Measurements from ENCODE around the gene RHNO1.
"Not testable (repeated sequence)": the region's sequence is repeated elsewhere in the genome, so short reads cannot be mapped to it uniquely, and the experiment has no call there.

RHNO1 gene

DNA sequence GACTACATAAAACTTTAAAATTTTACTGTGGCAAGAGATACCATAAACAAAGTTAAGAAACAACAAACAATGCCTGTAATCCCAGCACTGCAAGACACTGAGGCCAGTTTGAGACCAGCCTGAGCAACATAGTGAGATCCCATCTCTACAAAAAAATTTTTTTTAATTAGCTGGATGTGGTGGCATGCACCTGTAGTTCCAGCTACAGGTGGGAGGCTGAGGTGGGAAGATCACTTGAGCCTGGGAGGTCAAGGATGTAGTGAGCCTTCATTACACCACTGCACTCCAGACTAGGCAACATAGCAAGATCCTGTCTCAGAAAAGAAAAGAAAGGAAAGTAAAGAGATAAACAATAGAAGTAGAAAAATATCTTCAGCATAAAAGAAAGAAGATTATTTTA lies 16.9 kb upstream of the RHNO1 start:
- no peak for DNase-seq

DNA sequence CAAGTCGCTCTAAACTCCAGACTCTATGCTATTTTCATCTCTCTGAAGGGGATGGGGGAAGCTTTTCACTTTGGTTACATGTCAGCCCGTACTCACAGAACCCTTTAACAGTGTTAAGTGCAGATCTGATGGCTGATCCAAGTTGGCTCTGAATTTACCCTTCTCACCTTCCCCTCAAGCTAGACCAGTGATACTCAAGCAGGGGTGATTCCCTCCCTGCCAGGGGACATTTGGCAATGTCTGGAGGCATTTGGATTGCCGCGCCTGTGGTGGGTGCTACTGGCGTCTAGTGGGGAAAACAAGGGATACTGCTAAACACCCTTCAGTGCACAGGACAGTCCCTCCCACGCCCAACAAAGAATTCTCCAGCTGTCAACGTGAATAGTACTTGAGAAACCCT lies 14.1 kb upstream of the RHNO1 start:
- no peak for DNase-seq

DNA sequence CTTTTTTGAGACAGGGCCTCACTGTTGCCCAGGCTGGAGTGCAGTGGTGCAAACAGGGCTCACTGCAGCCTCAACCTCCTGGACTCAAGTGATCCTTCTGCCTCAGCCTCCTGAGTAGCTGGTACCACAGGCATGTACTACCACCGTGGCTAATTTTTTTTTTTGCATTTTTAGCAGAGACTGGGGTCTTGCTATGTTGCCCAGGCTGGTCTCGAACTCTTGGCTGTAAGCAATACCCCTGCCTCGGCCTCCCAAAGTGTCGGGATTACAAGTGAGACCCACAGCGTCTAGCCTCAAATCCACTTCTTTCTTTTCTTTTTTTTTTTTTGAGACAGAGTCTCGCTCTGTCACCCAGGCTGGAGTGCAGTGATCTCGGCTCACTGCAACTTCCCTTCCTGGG lies 13.6 kb upstream of the RHNO1 start:
- not testable (repeated sequence) for DNase-seq

DNA sequence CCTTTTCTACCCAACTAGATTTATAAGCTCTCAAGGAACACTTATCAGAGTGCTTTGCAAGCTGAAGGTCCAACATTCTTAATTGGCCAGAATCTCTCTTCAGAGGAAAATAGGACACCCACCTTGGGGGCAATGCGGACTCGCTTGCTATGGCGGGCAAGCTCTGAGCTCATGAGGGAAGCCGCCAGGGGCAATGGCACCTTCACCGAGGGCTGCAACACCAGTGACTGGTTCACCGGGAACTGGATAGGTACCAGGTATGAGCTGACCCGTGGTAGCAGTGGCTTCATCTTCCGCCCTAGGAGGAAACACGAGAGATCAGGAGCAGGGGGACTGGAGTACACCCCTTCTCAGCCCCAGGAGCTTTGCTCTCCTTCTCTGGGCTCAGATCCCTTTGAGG lies 12.8 kb upstream of the RHNO1 start:
- DNase-seq, result no peak

DNA sequence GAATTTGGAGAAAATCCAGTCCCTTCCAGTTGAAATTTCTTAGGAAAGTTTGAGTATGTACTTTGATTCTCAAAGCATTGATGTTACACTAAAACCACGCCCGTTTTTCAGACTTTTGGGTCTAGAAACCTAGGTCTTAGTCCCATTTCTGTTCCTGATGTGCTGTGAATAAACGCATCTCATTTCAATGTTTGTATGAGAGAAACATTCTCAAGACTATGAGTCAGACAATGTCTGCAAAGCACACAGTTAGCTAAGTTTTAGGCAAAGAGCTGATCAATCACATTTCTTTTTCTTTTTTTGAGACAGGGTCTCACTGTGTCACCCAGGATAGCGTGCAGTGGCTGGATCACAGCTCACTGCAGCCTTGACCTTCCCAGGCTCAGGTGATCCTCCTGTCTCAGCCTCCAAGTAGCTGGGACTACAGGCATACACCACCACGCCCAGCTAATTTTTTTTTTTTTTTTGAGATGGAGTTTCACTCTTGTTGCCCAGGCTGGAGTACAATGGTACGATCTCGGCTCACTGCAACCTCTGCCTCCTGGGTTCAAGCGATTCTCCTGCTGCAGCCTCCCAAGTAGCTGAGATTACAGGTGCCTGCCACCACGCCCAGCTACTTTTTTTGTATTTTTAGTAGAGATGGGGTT lies 7.9 kb upstream of the RHNO1 start:
- DNase-seq, result not testable (repeated sequence)

DNA sequence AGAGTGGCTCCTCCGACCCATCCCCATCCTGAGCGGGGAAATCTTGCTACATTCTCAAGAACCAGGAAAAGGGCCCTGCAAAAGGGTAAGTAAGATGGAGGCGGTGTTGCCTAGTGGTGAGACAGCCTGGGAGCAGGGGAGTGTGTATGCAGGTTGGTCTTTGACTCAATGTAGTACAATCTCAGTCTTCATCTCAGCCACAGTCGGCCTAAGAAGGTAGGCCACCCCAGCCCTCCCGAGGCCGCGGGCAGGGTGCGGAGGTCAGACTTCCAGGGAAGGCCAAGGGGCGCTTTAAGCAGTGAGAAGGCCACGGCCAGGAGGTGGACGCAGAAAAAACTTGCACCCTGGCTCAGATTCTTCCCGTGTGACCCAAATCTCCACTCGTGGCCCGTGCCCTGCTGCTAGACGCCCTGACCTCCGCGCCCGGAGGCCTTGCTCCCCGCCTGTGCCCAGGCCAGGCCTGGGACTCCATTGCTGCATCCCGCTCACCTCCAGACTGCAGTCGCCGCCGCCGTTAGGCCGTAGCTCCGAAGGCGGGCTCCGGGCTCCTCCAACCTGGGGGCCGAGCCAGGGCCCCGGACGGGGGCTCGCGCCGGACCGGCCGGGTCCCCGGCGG lies 484 bp upstream of the RHNO1 start:
- DNase-seq, result peak; percentile 6

DNA sequence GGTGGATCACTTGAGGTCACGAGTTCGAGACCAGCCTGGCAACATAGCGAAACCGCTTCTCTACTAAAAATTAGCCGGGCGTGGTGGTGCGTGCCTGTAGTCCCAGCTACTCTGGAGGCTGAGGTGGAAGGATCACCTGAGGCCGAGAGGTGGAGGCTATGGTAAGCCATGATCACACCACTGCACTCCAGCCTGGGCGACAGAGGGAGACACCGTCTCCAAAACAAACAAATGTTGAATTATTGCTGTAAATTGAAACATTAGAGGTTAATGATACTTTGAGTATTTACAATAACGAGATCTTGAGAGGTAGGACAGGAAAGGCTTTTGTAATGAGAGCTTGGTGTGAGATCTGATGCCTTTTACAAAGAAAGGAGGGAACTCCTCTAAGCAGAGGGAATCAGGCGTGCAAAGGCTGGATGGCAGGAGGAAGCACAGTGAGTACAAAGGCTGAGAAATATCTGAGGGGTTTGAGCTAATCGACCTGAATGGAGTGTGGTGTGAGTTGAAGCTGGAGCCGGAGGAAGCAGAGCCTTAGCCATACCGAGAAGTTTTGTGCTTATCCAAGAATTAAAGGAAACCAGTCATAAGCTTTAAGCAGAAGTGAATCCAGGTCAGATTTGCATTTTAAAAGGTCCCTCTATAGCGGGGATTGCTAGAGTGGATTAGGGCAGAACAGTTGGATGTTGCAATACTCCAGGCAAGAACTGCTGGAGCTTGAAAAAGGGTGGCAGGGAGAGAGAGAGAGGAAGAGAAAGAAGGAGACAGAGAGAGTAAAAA lies 1.1 kb downstream of the RHNO1 start:
- DNase-seq, result no peak

DNA sequence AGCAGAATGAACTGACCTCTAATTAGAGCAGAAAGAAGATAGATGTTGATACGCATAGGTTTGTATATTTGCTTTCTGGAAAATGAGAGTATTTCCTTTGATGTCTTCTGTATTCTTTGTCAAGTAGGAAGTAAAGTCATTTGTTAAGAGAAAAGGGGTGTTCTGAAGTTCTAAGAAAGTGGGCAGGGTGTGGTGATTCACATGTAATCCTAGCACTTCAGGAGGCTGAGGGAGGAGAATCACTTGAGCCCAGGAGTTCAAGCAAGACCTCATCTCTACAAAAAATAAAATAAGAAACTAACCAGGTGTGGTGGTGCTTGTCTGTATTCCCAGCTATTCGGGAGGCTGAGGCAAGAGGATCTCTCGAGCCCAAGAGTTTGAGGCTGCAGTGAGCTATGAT lies 2.8 kb downstream of the RHNO1 start:
- DNase-seq, result no peak

DNA sequence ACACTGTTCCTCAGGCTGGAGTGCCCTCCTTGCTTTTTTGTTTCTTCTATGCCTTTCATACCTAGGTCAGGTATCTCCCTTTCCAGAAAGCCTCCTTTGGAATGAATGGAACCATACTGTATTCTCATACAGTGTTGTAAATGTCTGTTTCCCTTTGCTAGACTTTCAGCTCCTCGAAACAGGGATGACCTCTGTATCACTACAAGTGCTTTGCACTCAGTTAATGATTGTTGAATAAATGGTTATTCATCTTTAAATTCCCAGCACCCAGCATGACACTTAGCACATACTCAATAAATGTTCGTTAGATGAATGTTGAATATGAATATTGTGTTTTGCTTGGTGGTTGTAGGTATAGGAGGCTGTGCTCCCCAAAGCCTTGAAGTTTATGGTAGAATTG lies 7.8 kb downstream of the RHNO1 start:
- no peak for DNase-seq

DNA sequence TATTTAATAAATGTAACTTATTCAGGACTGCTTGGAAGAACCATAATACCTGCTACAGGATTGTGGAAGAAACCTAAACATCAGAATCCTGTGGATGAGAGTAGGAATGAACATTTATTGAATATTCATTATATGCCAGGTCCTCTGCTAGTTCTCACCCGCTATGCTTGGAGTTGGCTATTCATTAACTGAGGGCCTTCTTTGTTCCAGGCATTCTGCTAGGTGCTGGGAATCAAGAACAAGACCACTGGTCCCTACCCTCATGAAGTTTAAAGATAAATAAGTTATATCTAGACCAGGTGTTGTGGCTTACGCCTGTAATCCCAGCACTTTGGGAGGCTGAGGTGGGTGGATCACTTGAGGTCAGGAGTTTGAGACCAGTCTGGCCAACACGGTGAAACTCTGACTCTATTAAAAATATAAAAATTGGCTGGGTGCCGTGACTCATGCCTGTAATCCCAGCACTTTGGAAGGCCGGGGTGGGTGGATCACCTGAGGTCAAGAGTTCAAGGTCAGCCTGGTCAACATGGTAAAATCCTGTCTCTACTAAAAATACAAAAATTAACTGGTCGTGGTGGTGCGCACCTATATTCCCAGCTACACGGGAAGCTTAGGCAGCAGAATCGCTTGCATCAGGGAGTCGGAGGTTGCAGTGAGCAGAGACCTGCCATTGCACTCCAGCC lies 9.9 kb downstream of the RHNO1 start:
- no peak for DNase-seq

DNA sequence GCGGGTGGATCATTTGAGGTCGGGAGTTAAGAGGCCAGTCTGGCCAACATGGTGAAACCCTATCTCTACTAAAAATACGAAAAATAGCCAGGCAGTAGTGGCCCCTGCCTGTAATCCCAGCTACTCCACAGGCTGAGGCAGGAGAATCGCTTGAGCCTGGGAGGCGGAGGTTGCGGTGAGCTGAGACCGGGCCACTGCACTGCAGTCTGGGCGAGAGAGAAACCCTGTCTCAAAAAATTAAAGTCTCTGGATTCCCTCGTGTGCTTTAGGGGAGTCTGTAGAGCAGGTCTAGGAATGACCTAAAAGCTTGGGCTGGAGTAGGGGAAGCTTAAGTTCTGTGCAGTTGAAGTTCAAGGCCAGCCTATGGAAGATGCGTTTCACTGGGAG lies 13.0 kb downstream of the RHNO1 start:
- no peak for DNase-seq

DNA sequence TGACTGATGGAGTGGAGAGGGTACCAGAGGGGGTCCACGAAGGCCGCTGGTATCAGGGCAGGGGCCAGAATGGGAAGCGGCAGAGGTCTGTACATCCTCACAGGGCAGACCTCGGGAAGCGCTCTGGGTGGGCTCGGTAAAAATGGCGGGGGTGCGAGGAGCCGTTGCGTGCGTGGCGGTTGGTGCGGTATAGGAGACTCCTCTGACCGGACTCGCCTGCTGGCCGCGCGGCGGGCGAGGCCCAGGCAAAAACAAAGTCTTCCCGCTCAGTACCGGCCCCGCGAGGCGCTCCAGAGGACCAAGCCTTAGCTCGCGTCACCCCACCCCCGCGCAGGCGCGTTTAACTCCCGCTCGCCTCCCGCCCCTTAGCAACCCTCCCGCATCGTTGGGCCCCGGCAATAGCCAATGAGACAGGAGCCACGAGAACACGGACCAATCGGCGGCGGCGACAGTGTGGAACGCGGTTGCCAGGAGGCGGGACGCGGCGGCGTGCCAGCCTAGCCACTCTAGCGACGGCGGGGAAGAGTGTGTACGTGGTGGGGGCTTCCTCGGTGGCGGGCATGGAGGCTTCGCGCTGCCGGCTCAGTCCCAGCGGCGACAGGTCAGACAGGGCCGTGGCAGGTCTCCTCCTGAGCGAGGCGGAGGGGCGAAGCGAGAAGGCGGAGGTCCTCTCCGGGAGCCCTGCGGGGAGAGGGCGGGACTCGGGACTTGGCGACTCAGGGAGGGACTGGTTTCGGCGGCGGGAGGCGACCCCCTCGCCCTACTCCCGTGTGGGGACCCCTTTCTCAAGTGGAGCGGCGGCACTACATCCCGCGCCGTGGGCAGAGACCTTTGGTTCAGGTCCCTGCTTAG lies 13.6 kb downstream of the RHNO1 start, which contains the start of gene TULP3:
TSS of gene TULP3 (plus strand) at position 504 of the 852 bp plus-strand sequence. CDS start at position 561, 57 bp downstream.
- peak; percentile 98 for DNase-seq

DNA sequence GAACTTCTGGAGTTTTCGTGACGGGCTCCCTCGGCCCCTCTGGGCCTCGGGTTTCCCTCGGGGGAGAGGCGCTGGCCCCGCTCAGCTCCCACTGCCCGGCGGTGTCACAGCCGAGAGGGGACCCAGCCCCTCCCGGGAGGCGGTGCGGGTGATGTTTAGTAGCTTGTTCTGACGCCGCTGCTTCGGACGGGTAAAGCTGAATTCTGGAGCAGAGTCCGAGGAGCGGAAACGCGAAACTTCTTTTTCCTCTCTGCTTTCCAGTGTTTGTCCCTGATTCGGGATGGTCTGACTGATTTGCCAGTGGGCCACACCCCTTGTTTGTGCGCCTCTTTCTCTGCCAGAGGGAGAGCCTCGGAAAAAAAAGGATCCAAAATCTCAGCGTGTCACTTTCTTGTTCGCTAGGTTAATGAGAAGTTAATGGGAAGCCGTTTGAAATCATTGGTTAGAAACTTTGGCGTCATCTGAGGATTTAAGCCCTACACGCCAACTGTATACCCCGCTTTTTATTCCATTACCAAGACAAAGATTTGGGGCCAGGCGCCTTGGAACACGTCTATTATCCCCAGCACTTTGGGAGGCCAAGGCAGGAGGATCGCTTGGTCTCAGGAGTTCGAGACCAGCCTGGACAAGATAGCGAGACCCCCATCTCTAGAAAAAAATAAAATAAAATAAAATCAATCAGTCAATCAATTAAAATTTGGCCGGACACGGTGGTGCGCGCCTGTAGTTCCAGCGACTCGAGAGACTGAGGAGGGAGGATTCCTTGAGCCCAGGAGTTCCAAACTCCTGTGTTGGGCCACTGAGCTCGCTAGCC lies 14.4 kb downstream of the RHNO1 start:
- no peak for DNase-seq

DNA sequence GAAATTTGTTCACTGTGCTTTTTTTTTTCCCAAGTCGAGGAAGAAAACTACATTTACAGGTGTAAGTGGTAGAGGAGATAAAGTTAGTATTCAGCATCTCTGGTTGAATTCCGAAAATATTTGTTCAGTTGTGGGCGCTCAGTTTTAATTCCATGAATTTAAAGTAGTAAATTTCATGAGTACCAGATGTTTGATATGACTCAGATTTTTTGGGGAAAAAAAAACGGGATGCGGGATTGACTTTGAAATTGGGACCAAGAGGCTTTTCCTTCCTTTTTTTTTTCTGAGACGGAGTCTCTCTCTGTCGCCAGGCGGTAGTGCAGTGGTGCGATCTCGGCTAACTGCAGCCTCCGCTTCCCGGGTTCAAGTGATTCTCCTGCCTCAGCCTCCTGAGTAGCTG lies 15.2 kb downstream of the RHNO1 start:
- DNase-seq, result no peak

DNA sequence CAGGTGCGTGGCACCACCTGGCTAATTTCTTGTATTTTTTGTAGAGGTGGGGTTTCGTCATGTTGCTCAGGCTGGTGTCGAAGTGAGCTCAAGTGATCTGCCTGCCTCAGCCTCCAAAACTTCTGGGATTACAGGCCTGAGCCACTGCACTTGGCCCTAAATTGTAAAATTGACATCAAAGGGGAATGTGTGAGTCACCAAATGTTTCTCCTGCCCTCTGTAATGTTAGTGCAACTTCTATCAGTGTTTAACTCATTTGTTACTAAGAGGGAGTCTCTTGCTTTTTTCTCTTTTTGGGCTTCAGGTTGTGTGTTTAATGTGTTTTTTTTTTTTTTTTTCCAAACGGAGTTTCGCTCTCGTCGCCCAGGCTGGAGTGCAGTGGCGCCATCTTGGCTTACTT lies 16.0 kb downstream of the RHNO1 start:
- no peak for DNase-seq

DNA sequence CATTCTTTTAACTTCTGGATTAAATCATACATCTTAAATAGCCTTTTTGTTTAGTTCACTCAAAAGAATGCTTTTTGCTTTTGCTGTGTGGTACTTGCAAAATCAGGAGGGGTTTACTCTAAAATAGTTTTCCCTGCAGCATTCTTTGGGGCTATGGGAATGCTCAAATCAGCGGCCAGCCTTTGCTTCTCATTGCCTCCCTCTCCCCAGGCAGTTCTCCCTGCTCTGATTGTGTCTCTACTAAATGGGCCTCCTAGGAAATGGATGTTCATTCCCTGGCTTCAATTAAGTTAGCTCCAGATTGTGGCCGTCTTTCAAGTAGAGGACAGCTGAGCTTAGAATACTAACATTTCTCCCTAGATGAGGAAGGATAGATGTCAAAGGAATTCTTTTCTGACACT lies 18.0 kb downstream of the RHNO1 start:
- no peak for DNase-seq

DNA sequence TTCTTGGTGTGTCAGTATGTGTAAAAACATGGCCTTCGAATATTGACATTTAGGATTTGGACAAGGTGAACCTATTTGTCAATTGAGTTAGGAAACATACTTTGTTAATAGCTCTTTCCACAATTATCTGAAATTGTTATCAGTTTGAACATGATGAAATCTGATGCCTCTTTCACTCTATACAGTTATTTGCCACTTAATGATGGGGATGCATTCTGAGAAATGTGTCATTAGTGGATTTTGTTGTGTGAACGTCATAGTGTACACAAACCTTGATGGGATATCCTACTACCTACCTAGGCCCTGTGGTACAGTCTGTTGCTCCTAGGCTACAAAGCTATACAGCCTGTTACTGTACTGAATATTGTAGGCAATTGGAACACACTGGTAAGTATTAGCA lies 18.5 kb downstream of the RHNO1 start:
- DNase-seq, result no peak

DNA sequence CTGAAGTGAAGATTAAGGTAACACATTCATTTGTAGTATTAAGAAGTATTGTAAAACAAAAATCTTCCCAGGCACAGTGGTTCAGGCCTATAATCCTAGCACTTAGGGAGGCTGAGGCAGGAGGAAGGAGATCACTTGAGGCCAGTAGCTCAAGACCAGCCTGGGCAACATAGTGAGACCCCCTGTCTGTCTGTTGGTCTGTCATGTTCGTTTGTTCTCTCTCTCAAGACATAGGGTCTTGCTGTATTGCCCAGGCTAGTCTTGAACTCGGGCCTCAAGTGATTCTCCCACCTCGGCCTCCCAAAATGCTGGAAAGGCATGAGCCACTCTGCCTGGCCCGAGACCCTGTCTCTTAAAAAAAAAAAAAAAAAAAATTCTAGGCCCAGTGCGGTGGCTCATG lies 20.4 kb downstream of the RHNO1 start:
- DNase-seq, result no peak

DNA sequence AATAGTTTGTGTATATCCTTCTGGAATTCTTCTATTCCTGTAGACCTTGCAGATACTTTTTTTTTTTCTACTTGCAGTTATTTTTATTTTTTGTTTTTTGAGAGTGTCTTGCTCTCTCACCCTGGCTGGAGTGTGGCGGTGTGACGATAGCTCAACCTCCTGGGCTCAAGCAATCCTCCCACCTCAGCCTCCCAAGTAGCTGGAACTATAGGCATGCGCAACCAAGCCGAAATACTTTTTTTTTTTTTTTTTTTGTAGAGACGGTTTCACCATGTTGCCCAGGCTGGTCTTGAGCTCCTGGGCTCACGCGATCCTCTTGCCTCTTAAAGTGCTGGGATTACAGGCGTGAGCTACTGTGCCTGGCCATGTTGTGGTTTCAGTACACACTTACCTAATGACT lies 23.6 kb downstream of the RHNO1 start:
- DNase-seq, result no peak

DNA sequence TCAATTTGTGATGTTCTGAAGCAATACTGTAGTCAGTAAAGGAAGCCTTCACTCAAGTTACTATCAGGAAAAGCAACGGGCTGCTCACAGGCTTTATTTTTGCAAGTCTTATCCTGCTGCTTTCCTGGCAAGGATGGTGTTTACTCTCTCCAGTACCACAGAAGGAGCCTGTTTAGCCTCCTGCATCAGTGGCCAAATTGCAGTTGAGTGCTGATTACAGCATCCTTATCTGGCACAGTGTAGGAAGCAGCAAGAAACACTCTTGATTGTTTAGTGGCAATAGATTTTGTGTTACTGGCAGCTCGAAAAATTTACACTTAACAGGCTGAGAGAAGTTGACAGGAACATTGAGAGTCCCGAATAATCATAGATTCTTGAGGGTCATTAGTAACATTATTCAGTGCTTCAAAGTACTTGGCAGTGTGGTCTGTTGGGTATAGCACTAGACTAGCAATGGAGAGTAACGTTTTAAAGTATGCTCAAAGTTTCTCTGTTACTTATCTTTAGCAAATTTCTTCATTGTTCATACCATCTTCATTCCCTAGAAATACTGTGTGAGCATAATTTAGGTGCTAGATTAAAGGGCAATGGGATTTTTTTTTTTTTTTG lies 25.4 kb downstream of the RHNO1 start:
- no peak for DNase-seq

DNA sequence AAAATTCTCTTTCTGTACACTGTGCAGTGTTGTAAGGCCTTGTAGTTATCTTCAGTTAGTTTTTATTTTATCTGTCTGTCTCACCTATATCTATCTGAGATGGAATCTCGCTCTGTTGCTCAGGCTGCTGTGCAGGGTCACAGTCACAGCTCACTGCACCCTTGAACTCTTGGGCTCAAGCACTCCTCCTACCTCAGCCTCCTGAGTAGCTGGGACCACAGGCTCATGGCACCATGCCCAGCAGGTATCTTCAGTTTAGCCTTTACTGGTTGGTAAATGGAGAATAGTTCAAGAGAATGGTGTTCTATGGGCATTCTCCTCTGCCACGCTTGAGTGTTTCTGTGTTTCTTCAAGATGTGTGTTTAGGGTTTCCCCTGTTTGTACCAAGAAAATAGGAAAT lies 27.2 kb downstream of the RHNO1 start:
- no peak for DNase-seq
